SK-N-MC (cell line): ENCODE results near the gene PRPF8.

ENCODE experiments used
- DNase-seq: peaks from one replicate; pipeline ENCODE4 v3.0.0-alpha.2; 2011; ENCODE audit warnings: low read depth, low spot score
- H3K27ac ChIP-seq: fragments of 200-600 bp; sonication (generic); 2 replicates; pipeline ENCODE4 v1.5.1; 2016; ENCODE audit warnings: mixed run types
- H3K36me3 ChIP-seq: fragments of 200-600 bp; sonication (generic); 2 replicates; pipeline ENCODE4 v1.6.1; 2017; ENCODE audit warnings: antibody characterized with exemption, low read length, mixed read lengths; ENCODE audit not compliant: insufficient read depth
- H3K4me3 ChIP-seq: fragments of 200-600 bp; sonication (generic); 2 replicates; pipeline ENCODE4 v1.5.1; 2016
- H3K9ac ChIP-seq: fragments of 200-600 bp; sonication (generic); 2 replicates; pipeline ENCODE4 v1.8.0; 2017; ENCODE audit warnings: mixed run types, mixed read lengths; ENCODE audit not compliant: insufficient read length
- H3K9me3 ChIP-seq: fragments of 200-600 bp; sonication (generic); 2 replicates; pipeline ENCODE4 v1.6.1; 2017; ENCODE audit warnings: low read depth, mild to moderate bottlenecking, antibody characterized with exemption, low read length, moderate library complexity, mixed read lengths
- EZH2 ChIP-seq: fragments of 200-600 bp; sonication (generic); IDR thresholded peaks from one replicate; pipeline ENCODE4 v1.6.1; 2017; ENCODE audit warnings: antibody characterized with exemption
- FOXP2 ChIP-seq: optimal IDR thresholded peaks from 2 replicates; pipeline ENCODE3; 2011; ENCODE audit warnings: mild to moderate bottlenecking, moderate library complexity; ENCODE audit not compliant: insufficient read depth; ENCODE audit errors: extremely low read length, control extremely low read depth
- POLR2AphosphoS5 ChIP-seq: IDR thresholded peaks from 2 replicates; pipeline ENCODE4 v1.6.1; 2012; ENCODE audit warnings: mild to moderate bottlenecking, low read depth, low read length, borderline replicate concordance

The PRPF8 gene

GRCh38 chr17:1684378-1685189, at the start of gene PRPF8:
Gene PRPF8, minus strand, starts transcription at chr17:1684867. Its CDS starts 296 bp downstream, at chr17:1684571.
- H3K9ac ChIP-seq = peak within 1 kb of the TSS; percentile 98
- peak within 1 kb of the TSS; percentile 99 for H3K4me3 ChIP-seq
- peak; percentile 70 for DNase-seq
- H3K27ac ChIP-seq = peak within 1 kb of the TSS; percentile 83
- peaks cover 41% of the 10 kb centered on the region for H3K36me3 ChIP-seq
- no peak for TF ChIP-seq FOXP2
- TF ChIP-seq POLR2AphosphoS5 = peak; percentile 85
- no peaks in the 10 kb centered on the region for H3K9me3 ChIP-seq

GRCh38 chr17:1733759-1734158, 49.1 kb upstream of the PRPF8 start:
- Histone ChIP-seq H3K27ac (no peak overlapping the region), H3K4me3 (no peak overlapping the region), H3K9ac (no peak overlapping the region), H3K9me3 (no peaks in the 10 kb centered on the region), H3K36me3 (no peaks in the 10 kb centered on the region)
- TF ChIP-seq POLR2AphosphoS5 (no peak), EZH2 (no peak), FOXP2 (no peak)
- no peak for DNase-seq

GRCh38 chr17:1732833-1733321, 48.2 kb upstream of the PRPF8 start:
- no peak overlapping the region for H3K4me3 ChIP-seq
- H3K36me3 ChIP-seq = no peaks in the 10 kb centered on the region
- TF ChIP-seq POLR2AphosphoS5 (no peak), EZH2 (no peak), FOXP2 (no peak)
- H3K9ac ChIP-seq = no peak overlapping the region
- H3K9me3 ChIP-seq = no peaks in the 10 kb centered on the region
- no peak for DNase-seq
- H3K27ac ChIP-seq = no peak overlapping the region

- H3K9ac ChIP-seq = no peak overlapping the region
- no peak for TF ChIP-seq POLR2AphosphoS5
- TF ChIP-seq EZH2 = no peak
- TF ChIP-seq FOXP2 = no peak
- no peaks in the 10 kb centered on the region for H3K9me3 ChIP-seq
- no peak overlapping the region for H3K27ac ChIP-seq
- DNase-seq = no peak
- no peaks in the 10 kb centered on the region for H3K36me3 ChIP-seq
- H3K4me3 ChIP-seq = no peak overlapping the region
Measured at GRCh38 chr17:1732241-1732832, 47.7 kb upstream of the PRPF8 start.

GRCh38 chr17:1731194-1731506, 46.5 kb upstream of the PRPF8 start:
- Histone ChIP-seq H3K27ac (no peak overlapping the region), H3K36me3 (no peaks in the 10 kb centered on the region), H3K9me3 (no peaks in the 10 kb centered on the region), H3K4me3 (no peak overlapping the region), H3K9ac (no peak overlapping the region)
- DNase-seq = no peak
- TF ChIP-seq EZH2 = no peak
- no peak for TF ChIP-seq FOXP2
- TF ChIP-seq POLR2AphosphoS5 = no peak

GRCh38 chr17:1730326-1731193, 45.9 kb upstream of the PRPF8 start:
- Histone ChIP-seq H3K9me3 (no peaks in the 10 kb centered on the region), H3K36me3 (no peaks in the 10 kb centered on the region), H3K27ac (no peak overlapping the region), H3K4me3 (no peak overlapping the region), H3K9ac (no peak overlapping the region)
- TF ChIP-seq FOXP2 (no peak), EZH2 (no peak), POLR2AphosphoS5 (no peak)
- no peak for DNase-seq

- H3K9me3 ChIP-seq = no peaks in the 10 kb centered on the region
- H3K36me3 ChIP-seq = no peaks in the 10 kb centered on the region
- H3K4me3 ChIP-seq = no peak overlapping the region
Measured at GRCh38 chr17:1729966-1730325, 45.3 kb upstream of the PRPF8 start.

More at GRCh38 chr17:1729966-1730325, 45.3 kb upstream of the PRPF8 start:
- Histone ChIP-seq H3K9ac (no peak overlapping the region), H3K27ac (no peak overlapping the region)
- DNase-seq = no peak
- no peak for TF ChIP-seq POLR2AphosphoS5
- no peak for TF ChIP-seq FOXP2
- TF ChIP-seq EZH2 = no peak
